ENCODE measurements around the gene ANKZF1.

ANKZF1 gene

GRCh38 chr2:219282943-219283581 is 53.5 kb downstream of the ANKZF1 start:
- no peak for DNase-seq

- no peak for DNase-seq
Observed at GRCh38 chr2:219284501-219285372, 55.1 kb downstream of the ANKZF1 start.

GRCh38 chr2:219285373-219285735 is 55.7 kb downstream of the ANKZF1 start:
- DNase-seq: no peak

- DNase-seq: no peak
Observed at GRCh38 chr2:219285894-219286425, 56.4 kb downstream of the ANKZF1 start.
